H9 (cell line): ENCODE measurements around the gene RNLS. TPM values are rescaled to one million over a fixed set of nuclear protein-coding genes. Genes with fewer than 3 reads are reported as not detected.

Source experiments
- DNase-seq: peaks from one replicate; pipeline ENCODE4 v3.0.0-alpha.2; 2017
- H2AFZ ChIP-seq: one replicate; pipeline ENCODE4 v1.6.1; 2013; ENCODE audit warnings: mild to moderate bottlenecking, low read length, control low read depth, moderate library complexity
- H2AK5ac ChIP-seq: 2 replicates; pipeline ENCODE4 v1.6.1; 2013; ENCODE audit warnings: low read length, control low read depth, mixed read lengths; ENCODE audit not compliant: insufficient read length
- H2BK120ac ChIP-seq: one replicate; pipeline ENCODE4 v1.6.1; 2013; ENCODE audit warnings: low read depth, mild to moderate bottlenecking, low read length, control low read depth, inconsistent platforms; ENCODE audit not compliant: poor library complexity, severe bottlenecking
- H2BK12ac ChIP-seq: 2 replicates; pipeline ENCODE4 v1.6.1; 2013; ENCODE audit warnings: low read length, control low read depth, mixed read lengths, low read depth; ENCODE audit not compliant: insufficient read length
- H2BK15ac ChIP-seq: 2 replicates; pipeline ENCODE4 v1.6.1; 2013; ENCODE audit warnings: low read depth, low read length, control low read depth
- H2BK20ac ChIP-seq: one replicate; pipeline ENCODE4 v1.6.1; 2013; ENCODE audit warnings: low read depth, mild to moderate bottlenecking, low read length, control low read depth, inconsistent platforms; ENCODE audit not compliant: poor library complexity, severe bottlenecking
- H2BK5ac ChIP-seq: 2 replicates; pipeline ENCODE4 v1.6.1; 2013; ENCODE audit warnings: low read length, control low read depth, mixed read lengths; ENCODE audit not compliant: insufficient read length
- H3K14ac ChIP-seq: 2 replicates; pipeline ENCODE4 v1.6.1; 2013; ENCODE audit warnings: low read length, control low read depth; ENCODE audit not compliant: insufficient read depth
- H3K18ac ChIP-seq: 2 replicates; pipeline ENCODE4 v1.6.1; 2013; ENCODE audit warnings: low read depth, mild to moderate bottlenecking, mixed read lengths, low read length, control low read depth; ENCODE audit not compliant: insufficient read length
- H3K23ac ChIP-seq: 2 replicates; pipeline ENCODE4 v1.6.1; 2013; ENCODE audit warnings: low read length, control low read depth, mixed read lengths, low read depth; ENCODE audit not compliant: insufficient read length
- H3K23me2 ChIP-seq: 2 replicates; pipeline ENCODE4 v1.6.1; 2013; ENCODE audit warnings: low read depth, mild to moderate bottlenecking, mixed read lengths, low read length, control low read depth; ENCODE audit not compliant: insufficient read length, poor library complexity, severe bottlenecking
- H3K27ac ChIP-seq: 2 replicates; pipeline ENCODE4 v1.5.1; 2013; ENCODE audit warnings: low read length, control low read depth, mixed read lengths, low read depth; ENCODE audit not compliant: insufficient read length
- H3K27me3 ChIP-seq: 2 replicates; pipeline ENCODE4 v1.6.1; 2013; ENCODE audit warnings: low read length, control low read depth, inconsistent platforms; ENCODE audit not compliant: insufficient read depth
- H3K4ac ChIP-seq: 2 replicates; pipeline ENCODE4 v1.6.1; 2013; ENCODE audit warnings: low read depth, mild to moderate bottlenecking, control low read depth, inconsistent platforms, low read length, moderate library complexity
- H3K4me1 ChIP-seq: 2 replicates; pipeline ENCODE4 v1.6.1; 2013; ENCODE audit warnings: low read length, control low read depth, inconsistent platforms; ENCODE audit not compliant: insufficient read depth
- H3K4me2 ChIP-seq: 2 replicates; pipeline ENCODE4 v1.6.1; 2013; ENCODE audit warnings: low read length, control low read depth, mixed read lengths; ENCODE audit not compliant: insufficient read length, insufficient read depth
- H3K56ac ChIP-seq: 2 replicates; pipeline ENCODE4 v1.6.1; 2013; ENCODE audit warnings: low read depth, mild to moderate bottlenecking, mixed read lengths, low read length, control low read depth; ENCODE audit not compliant: insufficient read length
- H3K79me1 ChIP-seq: 2 replicates; pipeline ENCODE4 v1.6.1; 2013; ENCODE audit warnings: low read depth, mild to moderate bottlenecking, moderate library complexity, low read length, control low read depth, inconsistent platforms; ENCODE audit not compliant: insufficient read depth, poor library complexity, severe bottlenecking
- H3K79me2 ChIP-seq: 2 replicates; pipeline ENCODE4 v1.6.1; 2013; ENCODE audit warnings: low read length, control low read depth, inconsistent platforms; ENCODE audit not compliant: insufficient read depth
- H3K9ac ChIP-seq: 2 replicates; pipeline ENCODE4 v1.6.1; 2013; ENCODE audit warnings: low read length, control low read depth, mixed read lengths; ENCODE audit not compliant: insufficient read length; ENCODE audit errors: extremely low read depth
- H3K9me3 ChIP-seq: one replicate; pipeline ENCODE4 v1.6.1; 2013; ENCODE audit warnings: low read depth, low read length, inconsistent platforms; ENCODE audit not compliant: control insufficient read depth
- H3T11ph ChIP-seq: one replicate; pipeline ENCODE4 v1.6.1; 2013; ENCODE audit warnings: mild to moderate bottlenecking, low read length, control low read depth, inconsistent platforms
- H4K20me1 ChIP-seq: one replicate; pipeline ENCODE4 v1.6.1; 2013; ENCODE audit not compliant: control insufficient read depth, insufficient read length, insufficient read depth
- H4K5ac ChIP-seq: 2 replicates; pipeline ENCODE4 v1.6.1; 2013; ENCODE audit warnings: low read depth, mild to moderate bottlenecking, mixed read lengths, low read length, control low read depth; ENCODE audit not compliant: insufficient read length
- H4K8ac ChIP-seq: replicated peaks from 2 replicates; pipeline ENCODE4 v1.6.1; 2013; ENCODE audit warnings: low read length, control low read depth, mixed read lengths, low read depth; ENCODE audit not compliant: insufficient read length
- H4K91ac ChIP-seq: 2 replicates; pipeline ENCODE4 v1.6.1; 2013; ENCODE audit warnings: low read depth, mild to moderate bottlenecking, moderate library complexity, mixed read lengths, low read length, control low read depth; ENCODE audit not compliant: insufficient read length
- H3K27ac Mint-ChIP-seq, 3 experiments: 2 replicates in 2 of 3; 3 replicates in 1 of 3; pipeline ENCODE4 v1.8.0; 2020 to 2021; ENCODE audit warnings: mixed read lengths in 3 of 3, mild to moderate bottlenecking in 1 of 3, moderate library complexity in 1 of 3
- H3K27me3 Mint-ChIP-seq: 2 replicates; pipeline ENCODE4 v1.8.0; 2021; ENCODE audit warnings: low read depth, mild to moderate bottlenecking, moderate library complexity, mixed read lengths
- H3K36me3 Mint-ChIP-seq, 3 experiments: 2 replicates in 2 of 3; 3 replicates in 1 of 3; pipeline ENCODE4 v1.8.0; 2020 to 2021; ENCODE audit warnings: low read depth in 3 of 3, mixed read lengths in 3 of 3; ENCODE audit not compliant: insufficient read depth in 1 of 3
- H3K4me1 Mint-ChIP-seq, 2 experiments: 2 replicates each; pipeline ENCODE4 v1.8.0; 2020; ENCODE audit warnings: mixed read lengths in 2 of 2
- H3K4me3 Mint-ChIP-seq, 2 experiments: 2 replicates in 1 of 2; 3 replicates in 1 of 2; pipeline ENCODE4 v1.8.0; 2020 to 2021; ENCODE audit warnings: mild to moderate bottlenecking in 2 of 2, mixed read lengths in 2 of 2, moderate library complexity in 1 of 2
- H3K9me3 Mint-ChIP-seq, 2 experiments: 2 replicates in 1 of 2; 3 replicates in 1 of 2; pipeline ENCODE4 v1.8.0; 2020; ENCODE audit warnings: mild to moderate bottlenecking in 2 of 2, mixed read lengths in 2 of 2, moderate library complexity in 1 of 2
- CTCF ChIP-seq: fragments of 200-600 bp; sonication (generic); conservative IDR thresholded peaks from 3 replicates; pipeline ENCODE4 v1.8.0; 2021; ENCODE audit warnings: antibody characterized with exemption, mild to moderate bottlenecking
- WGBS: extraction: QIAGEN DNeasy Blood & Tissue Kit; methylation state at CpG from one replicate; pipeline ENCODE4 v1.1.7; 2013; ENCODE audit warnings: missing lambda C conversion rate, low lambda C conversion rate, mixed read lengths; ENCODE audit not compliant: insufficient read length; ENCODE audit errors: extremely low coverage; 5-methylcytosine and 5-hydroxymethylcytosine counted together
- total RNA-seq: library from RNA; stranded (reverse); gene quantifications from 2 replicates; pipeline ENCODE4 v1.2.1, GENCODE V29; 2021

Gene RNLS
- total RNA-seq, 1 experiment from 2014 or later, result 7.5 TPM

- Histone ChIP-seq H4K91ac (no peak overlapping the region), H2AFZ (no peak overlapping the region), H2BK120ac (no peak overlapping the region), H3K18ac (no peak overlapping the region), H2BK15ac (no peak overlapping the region), H2AK5ac (no peak overlapping the region), H2BK5ac (no peak overlapping the region), H3K4me1 (peaks cover 13% of the 10 kb centered on the region), H3K27ac (no peak overlapping the region), H3K9ac (no peak overlapping the region), H3K23me2 (no peaks in the 10 kb centered on the region), H3K27me3 (no peaks in the 10 kb centered on the region), H4K5ac (no peak overlapping the region), H3K23ac (no peak overlapping the region), H3T11ph (no peak overlapping the region), H3K4ac (no peak overlapping the region), H3K79me2 (no peaks in the 10 kb centered on the region), H3K9me3 (no peaks in the 10 kb centered on the region), H3K4me2 (no peak overlapping the region), H2BK20ac (no peak overlapping the region), H3K79me1 (no peaks in the 10 kb centered on the region), H3K14ac (no peak overlapping the region), H2BK12ac (no peak overlapping the region), H4K20me1 (no peaks in the 10 kb centered on the region), H4K8ac (no peak overlapping the region), H3K56ac (no peak overlapping the region)
- peaks cover 9 to 10% of the 10 kb centered on the region in 2 experiments for H3K9me3 Mint-ChIP-seq
- no peaks in the 10 kb centered on the region for H3K27me3 Mint-ChIP-seq
- DNase-seq, result no peak
- TF ChIP-seq CTCF, result no peak
- H3K4me1 Mint-ChIP-seq, result peaks cover 44% of the 10 kb centered on the region in 2 experiments
- no CpG with 5 or more reads among the region's 2 CpGs for WGBS
- peaks cover 0 to 5% (median 3%) of the 10 kb centered on the region in 3 experiments; a peak in 2 of 7 replicates for H3K36me3 Mint-ChIP-seq
- H3K4me3 Mint-ChIP-seq, result no peak overlapping the region
- peak overlapping the region in 1 of 3 experiments; percentile 25; a peak in 1 of 7 replicates for H3K27ac Mint-ChIP-seq
Observed at GRCh38 chr10:88347022-88347421, 236.1 kb downstream of the RNLS start.
